GM12872 (cell line): ENCODE data around the gene NAV2.

Experiments used
- TF ChIP-seq, protein P1 (sequence below): IDR thresholded peaks from 3 replicates; pipeline ENCODE4 v1.5.1; 2011; ENCODE audit warnings: low read depth, mild to moderate bottlenecking, low read length, moderate library complexity; ENCODE audit not compliant: insufficient read depth

NAV2 gene

DNA sequence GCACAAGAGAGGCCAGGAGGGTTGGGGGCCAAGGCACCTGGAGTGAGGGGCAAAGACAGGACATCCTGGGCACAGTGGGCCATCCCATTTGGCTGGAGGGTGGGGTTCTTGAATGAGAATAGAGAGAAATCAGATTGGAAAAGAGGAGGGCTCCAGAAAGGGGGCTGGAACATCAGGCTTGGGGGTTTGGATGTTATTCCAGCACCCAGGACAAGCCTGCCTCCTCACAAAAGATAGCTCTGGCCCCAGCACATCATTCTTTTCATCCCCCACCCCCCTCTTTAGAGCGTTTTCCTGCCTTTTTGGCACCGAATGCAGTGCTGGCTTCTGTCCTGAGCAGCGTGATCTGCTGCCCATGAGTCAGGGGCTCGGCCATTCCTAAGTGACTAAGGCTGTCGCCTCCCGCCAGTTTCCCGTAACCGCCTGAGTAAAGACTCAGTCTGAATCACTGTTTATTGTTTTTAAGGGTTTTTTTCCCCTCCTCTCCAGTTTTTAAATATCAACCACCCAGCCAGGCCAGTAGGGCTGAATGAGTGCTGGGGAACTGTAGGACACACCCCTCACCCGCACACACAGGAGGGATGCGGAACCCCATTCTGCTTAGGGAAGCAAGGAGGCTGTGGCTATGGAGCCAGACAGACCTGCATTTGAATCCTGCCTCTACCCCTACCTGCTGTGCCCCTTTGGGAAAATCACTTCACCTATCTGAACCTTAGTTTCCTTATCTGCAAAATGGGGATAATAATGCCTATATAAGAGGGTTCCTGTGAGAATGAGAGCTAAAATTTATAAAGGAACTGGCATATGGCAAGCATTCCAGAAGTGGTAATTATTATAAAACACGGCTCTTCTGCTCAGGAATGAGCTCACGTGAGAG lies 32.4 kb upstream of the NAV2 start:
- TF ChIP-seq, protein P1, sequence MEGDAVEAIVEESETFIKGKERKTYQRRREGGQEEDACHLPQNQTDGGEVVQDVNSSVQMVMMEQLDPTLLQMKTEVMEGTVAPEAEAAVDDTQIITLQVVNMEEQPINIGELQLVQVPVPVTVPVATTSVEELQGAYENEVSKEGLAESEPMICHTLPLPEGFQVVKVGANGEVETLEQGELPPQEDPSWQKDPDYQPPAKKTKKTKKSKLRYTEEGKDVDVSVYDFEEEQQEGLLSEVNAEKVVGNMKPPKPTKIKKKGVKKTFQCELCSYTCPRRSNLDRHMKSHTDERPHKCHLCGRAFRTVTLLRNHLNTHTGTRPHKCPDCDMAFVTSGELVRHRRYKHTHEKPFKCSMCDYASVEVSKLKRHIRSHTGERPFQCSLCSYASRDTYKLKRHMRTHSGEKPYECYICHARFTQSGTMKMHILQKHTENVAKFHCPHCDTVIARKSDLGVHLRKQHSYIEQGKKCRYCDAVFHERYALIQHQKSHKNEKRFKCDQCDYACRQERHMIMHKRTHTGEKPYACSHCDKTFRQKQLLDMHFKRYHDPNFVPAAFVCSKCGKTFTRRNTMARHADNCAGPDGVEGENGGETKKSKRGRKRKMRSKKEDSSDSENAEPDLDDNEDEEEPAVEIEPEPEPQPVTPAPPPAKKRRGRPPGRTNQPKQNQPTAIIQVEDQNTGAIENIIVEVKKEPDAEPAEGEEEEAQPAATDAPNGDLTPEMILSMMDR: no peak

DNA sequence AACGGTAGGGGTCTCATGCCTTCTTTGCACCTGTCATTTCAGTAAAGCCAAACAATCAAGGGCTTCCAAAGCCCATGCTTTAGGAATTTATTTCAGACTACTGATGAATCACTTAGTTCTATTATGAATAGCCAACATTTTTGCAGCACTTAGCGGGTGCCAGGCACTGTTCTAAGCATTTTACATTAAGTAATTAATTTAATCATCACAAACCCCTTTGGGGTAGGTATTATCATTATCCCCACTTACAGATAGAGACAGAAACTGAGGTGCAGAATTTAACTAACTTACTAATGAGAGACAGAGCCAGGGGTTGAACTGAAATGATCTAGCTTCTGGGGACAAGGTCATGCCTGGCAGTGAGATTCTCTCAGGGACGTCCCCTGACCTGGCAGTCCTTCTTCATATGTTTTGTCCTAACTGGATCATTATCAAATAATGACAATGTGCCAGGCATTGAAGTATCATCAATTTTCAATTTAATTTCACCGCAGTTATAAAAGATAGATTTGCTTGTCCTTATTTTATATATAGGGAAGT lies 31.7 kb upstream of the NAV2 start:
- TF ChIP-seq, protein P1: no peak

DNA sequence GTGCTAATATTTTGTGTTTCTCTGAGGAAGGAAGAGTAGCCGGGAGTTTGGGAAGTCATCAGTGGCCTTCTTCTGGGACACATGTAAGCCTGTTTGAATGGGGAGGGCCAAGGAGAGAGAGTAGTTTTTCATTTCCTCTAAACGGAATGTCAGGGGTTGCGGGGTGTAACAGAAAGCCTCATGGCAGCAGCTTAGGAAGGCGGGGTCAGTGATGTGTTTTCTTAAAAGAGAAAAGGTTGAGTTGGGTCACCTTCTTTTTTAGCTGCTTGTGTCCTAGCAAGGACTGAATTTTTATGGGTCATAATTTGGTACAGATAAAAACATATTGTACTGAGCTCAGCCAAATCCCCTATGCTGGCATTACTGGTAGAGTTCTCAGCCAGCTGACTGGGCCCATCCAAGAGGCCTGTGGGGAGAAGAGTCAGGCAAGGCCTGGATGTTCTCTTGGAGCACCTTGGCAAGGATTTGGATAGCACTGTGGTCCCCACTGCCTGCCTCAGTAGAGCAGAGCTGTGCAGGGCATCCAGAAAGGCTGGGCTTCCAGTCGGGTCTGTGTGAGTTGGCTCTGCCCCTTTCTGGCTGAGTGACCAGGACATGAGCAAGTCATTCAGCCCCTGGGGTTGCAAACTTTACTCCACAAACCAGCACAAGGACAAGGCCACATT lies 29.4 kb upstream of the NAV2 start:
- TF ChIP-seq, protein P1: no peak

DNA sequence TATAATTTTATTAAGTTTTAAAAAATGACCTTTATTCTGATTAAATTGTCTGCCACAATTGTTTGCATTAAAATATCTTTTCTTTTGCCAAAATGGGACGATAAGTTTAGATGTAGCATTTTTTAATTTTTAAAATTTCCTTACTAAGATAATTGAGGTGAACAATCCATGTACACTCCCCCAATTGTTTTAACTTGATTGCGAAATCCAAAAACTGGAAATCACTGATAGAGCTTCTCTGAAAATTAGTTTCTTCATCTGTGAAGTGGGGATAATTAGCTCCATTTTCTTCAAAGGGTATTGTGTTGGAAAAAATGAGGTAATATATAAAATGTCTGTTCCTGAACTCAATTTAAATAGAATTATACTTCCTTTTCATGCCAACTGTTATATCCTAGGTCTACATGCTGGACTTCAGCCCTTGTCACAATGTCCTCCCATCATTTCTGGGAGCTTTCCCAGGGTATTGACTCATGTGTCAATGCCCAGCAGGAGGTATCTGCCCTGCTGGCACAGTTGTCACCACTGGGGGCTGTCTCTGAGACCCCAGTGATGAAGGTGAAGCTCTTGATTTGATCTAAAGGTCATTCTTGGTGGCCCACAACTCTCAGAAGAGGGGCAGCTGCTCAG lies 28.7 kb upstream of the NAV2 start:
- TF ChIP-seq, protein P1: no peak

DNA sequence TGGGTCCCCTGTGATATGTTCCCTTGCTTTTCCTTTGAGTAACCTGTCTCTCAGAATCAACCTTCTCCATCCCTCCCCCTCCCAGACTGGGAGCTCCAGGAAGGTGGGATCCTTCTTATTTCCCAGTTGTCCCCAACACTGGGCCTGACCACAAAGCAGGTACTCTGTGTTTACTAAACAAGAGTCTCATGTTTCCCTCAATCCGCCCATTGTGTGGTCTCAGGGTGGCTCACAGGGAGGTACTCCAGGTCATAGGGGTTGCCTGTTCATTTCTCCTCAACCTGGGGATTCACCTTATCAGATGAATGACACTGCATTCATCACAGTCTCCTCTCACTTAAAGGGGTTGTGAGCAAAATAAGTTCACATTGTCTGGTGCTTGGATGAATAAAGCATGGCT lies 26.4 kb upstream of the NAV2 start:
- TF ChIP-seq, protein P1: no peak

DNA sequence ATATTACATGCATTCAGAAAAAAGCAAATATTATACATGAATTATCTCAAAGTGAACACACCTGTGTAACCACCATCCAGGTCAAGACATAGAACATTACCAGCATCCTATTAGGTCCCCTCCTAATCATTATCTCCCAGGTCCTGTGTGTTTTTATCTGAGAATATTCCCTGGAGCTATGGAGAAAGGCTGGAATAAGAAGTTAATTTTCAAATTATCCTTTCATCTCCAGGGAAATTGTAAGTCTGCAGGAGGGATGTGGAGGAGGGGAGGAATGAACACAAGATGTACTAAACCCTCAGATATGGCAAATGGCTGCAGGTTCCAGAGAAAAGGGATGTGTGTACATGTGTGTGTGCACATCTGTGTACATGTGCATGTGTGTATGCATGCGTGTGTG lies 25.2 kb upstream of the NAV2 start:
- TF ChIP-seq, protein P1: no peak

DNA sequence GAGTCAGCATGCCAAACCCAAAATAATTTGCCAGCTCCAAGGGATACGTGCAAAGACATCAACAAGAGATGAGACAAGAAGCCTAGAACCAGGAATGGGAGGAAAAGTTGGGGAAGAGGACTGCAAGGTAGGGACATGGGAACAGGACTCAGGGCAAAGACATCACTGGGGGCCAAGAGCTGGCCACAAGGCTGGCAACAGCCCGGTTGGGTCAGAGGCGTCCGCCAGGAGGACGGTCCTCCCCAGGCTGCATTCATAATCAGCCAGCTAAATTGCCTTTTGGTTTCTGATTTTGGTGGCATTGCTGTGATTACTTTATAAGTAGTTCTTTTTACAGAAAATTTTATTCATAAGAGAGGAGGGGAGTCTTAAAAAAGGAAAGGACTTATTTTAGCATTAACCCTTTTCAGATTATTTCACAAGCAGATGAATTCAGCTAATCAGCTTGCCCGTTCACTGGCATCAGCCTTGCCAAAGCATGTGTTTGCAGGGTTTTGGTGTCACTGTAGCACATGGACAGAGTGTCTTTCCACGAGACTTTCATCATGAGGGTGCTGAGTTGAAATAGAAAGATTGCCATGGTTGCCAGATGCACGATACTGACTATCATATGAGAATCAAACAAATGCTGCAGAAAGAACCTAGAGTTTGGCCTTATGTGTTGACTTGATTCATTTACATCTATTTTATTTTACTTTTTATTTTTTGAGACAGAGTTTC lies 23.2 kb upstream of the NAV2 start:
- TF ChIP-seq, protein P1: no peak
